HEK293 (cell line): Measurements from ENCODE around the gene NPAT.

ENCODE experiments used
- CTCF ChIA-PET: fragments of 350-600 bp; formaldehyde crosslinking; extraction: SDS; loops from one replicate; lab custom pipeline; 2021; ENCODE audit warnings: antibody characterized with exemption; lab: Yijun Ruan, JAX
- POLR2A ChIA-PET: fragments of 300-600 bp; formaldehyde crosslinking; extraction: SDS; loops from one replicate; lab custom pipeline; 2020; ENCODE audit warnings: antibody characterized with exemption, inconsistent platforms; lab: Yijun Ruan, JAX
- H3K27ac ChIP-seq: fragments of 200-500 bp; sonication (Bioruptor generic); 2 replicates; pipeline ENCODE4 v1.5.1; 2014; ENCODE audit warnings: low read depth, low read length, control low read depth, inconsistent platforms; ENCODE audit errors: extremely low read depth
- H3K36me3 ChIP-seq, 2 experiments: fragments of 200-500 bp in 1 of 2; sonication (Bioruptor generic) in 1 of 2; 1 replicate in 1 of 2; 2 replicates in 1 of 2; pipeline ENCODE4 v1.5.1; 2014 to 2017; ENCODE audit warnings: inconsistent platforms in 2 of 2, low read length in 2 of 2; ENCODE audit not compliant: control insufficient read depth in 2 of 2, insufficient read depth in 1 of 2
- H3K4me1 ChIP-seq: fragments of 200-500 bp; sonication (Bioruptor generic); 2 replicates; pipeline ENCODE4 v1.5.1; 2014; ENCODE audit warnings: mild to moderate bottlenecking, low read length, inconsistent platforms; ENCODE audit not compliant: control insufficient read depth, insufficient read depth
- H3K4me3 ChIP-seq: 2 replicates; pipeline ENCODE4 v1.5.1; 2011; ENCODE audit warnings: low read depth, mild to moderate bottlenecking, control low read depth, low read length, moderate library complexity
- H3K9me3 ChIP-seq: fragments of 200-500 bp; sonication (Bioruptor generic); 2 replicates; pipeline ENCODE4 v1.5.1; 2014; ENCODE audit warnings: low read depth, low read length, inconsistent platforms; ENCODE audit not compliant: control insufficient read depth, insufficient read depth
- BCL11B ChIP-seq: fragments of 450-650 bp; formaldehyde crosslinking; IDR thresholded peaks from 2 replicates; pipeline ENCODE4 v1.5.1; 2016; ENCODE audit warnings: low read depth, missing biosample characterization, missing genetic modification characterization
- IKZF3 ChIP-seq: fragments of 450-650 bp; IDR thresholded peaks from 2 replicates; pipeline ENCODE4 v1.5.0; 2018; ENCODE audit warnings: missing biosample characterization, mild to moderate bottlenecking, missing genetic modification characterization, moderate library complexity
- MEIS1 ChIP-seq: sonication (generic); formaldehyde crosslinking; IDR thresholded peaks from 2 replicates; pipeline ENCODE4 v1.8.1; 2022; ENCODE audit warnings: missing genetic modification reagents, mild to moderate bottlenecking, borderline replicate concordance
- OSR2 ChIP-seq: fragments of 450-650 bp; formaldehyde crosslinking; IDR thresholded peaks from 2 replicates; pipeline ENCODE4 v1.5.1; 2016; ENCODE audit warnings: missing biosample characterization, missing genetic modification characterization
- ZEB2 ChIP-seq: fragments of 450-650 bp; formaldehyde crosslinking; IDR thresholded peaks from 2 replicates; pipeline ENCODE4 v1.5.1; 2016; ENCODE audit warnings: missing biosample characterization, missing genetic modification characterization
- ZNF2 ChIP-seq: fragments of 450-650 bp; formaldehyde crosslinking; IDR thresholded peaks from 2 replicates; pipeline ENCODE4 v1.5.1; 2016; ENCODE audit warnings: missing biosample characterization, missing genetic modification characterization
- ZNF202 ChIP-seq: fragments of 450-650 bp; formaldehyde crosslinking; IDR thresholded peaks from 2 replicates; pipeline ENCODE4 v1.5.1; 2016; ENCODE audit warnings: missing biosample characterization, missing genetic modification characterization, borderline replicate concordance
- ZNF266 ChIP-seq: fragments of 450-650 bp; formaldehyde crosslinking; IDR thresholded peaks from 2 replicates; pipeline ENCODE4 v1.5.1; 2016; ENCODE audit warnings: missing biosample characterization, missing genetic modification characterization, low read depth
- ZNF747 ChIP-seq: fragments of 450-650 bp; formaldehyde crosslinking; IDR thresholded peaks from 2 replicates; pipeline ENCODE4 v1.5.1; 2016; ENCODE audit warnings: missing biosample characterization, missing genetic modification characterization
- TF ChIP-seq, protein P1 (sequence below): fragments of 450-650 bp; formaldehyde crosslinking; IDR thresholded peaks from 2 replicates; pipeline ENCODE4 v1.5.1; 2016; ENCODE audit warnings: missing biosample characterization, missing genetic modification characterization, borderline replicate concordance
- TF ChIP-seq, protein P2 (sequence below): fragments of 450-650 bp; formaldehyde crosslinking; IDR thresholded peaks from 2 replicates; pipeline ENCODE4 v1.5.1; 2017; ENCODE audit warnings: missing biosample characterization, missing genetic modification characterization
- TF ChIP-seq, protein P3 (sequence below): fragments of 450-650 bp; formaldehyde crosslinking; conservative IDR thresholded peaks from 2 replicates; pipeline ENCODE4 v1.5.1; 2016; ENCODE audit warnings: low read depth, missing biosample characterization, missing genetic modification characterization

NPAT gene

DNA sequence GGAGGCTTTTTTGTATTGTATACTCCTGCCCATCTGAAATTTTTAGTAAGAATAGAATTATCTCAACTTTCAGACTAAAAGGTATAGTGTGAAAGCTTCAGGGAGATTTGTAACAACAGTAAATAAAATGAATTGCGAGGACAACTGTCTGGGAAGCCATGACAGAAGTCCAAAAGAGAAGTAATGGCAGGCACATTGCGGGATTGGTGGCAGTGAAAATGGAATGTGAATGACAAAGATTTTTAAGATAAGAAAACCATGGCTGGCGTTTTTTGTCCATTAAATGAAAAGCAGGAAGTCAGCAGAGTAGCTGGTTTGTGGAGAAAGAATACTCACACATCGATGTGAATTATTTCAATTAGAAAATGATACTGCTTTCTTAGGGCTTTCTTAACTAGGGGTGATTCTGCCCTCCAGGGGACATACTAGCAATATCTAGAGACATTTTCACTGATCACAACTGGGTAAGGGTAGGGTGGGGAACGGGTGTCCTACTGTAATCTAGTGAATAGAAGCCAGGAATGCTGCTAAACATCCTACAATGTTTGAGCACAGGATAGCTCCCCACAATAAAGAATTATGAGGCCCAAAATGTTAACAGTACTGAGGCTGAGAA, 1.6 kb downstream of the NPAT start (continued):
- TF ChIP-seq, protein P1, sequence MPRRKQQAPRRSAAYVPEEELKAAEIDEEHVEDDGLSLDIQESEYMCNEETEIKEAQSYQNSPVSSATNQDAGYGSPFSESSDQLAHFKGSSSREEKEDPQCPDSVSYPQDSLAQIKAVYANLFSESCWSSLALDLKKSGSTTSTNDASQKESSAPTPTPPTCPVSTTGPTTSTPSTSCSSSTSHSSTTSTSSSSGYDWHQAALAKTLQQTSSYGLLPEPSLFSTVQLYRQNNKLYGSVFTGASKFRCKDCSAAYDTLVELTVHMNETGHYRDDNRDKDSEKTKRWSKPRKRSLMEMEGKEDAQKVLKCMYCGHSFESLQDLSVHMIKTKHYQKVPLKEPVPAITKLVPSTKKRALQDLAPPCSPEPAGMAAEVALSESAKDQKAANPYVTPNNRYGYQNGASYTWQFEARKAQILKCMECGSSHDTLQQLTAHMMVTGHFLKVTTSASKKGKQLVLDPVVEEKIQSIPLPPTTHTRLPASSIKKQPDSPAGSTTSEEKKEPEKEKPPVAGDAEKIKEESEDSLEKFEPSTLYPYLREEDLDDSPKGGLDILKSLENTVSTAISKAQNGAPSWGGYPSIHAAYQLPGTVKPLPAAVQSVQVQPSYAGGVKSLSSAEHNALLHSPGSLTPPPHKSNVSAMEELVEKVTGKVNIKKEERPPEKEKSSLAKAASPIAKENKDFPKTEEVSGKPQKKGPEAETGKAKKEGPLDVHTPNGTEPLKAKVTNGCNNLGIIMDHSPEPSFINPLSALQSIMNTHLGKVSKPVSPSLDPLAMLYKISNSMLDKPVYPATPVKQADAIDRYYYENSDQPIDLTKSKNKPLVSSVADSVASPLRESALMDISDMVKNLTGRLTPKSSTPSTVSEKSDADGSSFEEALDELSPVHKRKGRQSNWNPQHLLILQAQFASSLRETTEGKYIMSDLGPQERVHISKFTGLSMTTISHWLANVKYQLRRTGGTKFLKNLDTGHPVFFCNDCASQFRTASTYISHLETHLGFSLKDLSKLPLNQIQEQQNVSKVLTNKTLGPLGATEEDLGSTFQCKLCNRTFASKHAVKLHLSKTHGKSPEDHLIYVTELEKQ (tag by site-specific recombination) = no peak
- TF ChIP-seq ZNF2 (tag by site-specific recombination) = no peak
- no peak for TF ChIP-seq IKZF3 (tag by site-specific recombination)
- no peak for TF ChIP-seq BCL11B (tag by site-specific recombination)
- no peak for TF ChIP-seq ZEB2
- TF ChIP-seq MEIS1 (CRISPR knock-in tag) = no peak
- TF ChIP-seq ZNF266 (tag by site-specific recombination) = no peak
- no peak for TF ChIP-seq ZNF202 (tag by site-specific recombination)
- TF ChIP-seq, protein P2, sequence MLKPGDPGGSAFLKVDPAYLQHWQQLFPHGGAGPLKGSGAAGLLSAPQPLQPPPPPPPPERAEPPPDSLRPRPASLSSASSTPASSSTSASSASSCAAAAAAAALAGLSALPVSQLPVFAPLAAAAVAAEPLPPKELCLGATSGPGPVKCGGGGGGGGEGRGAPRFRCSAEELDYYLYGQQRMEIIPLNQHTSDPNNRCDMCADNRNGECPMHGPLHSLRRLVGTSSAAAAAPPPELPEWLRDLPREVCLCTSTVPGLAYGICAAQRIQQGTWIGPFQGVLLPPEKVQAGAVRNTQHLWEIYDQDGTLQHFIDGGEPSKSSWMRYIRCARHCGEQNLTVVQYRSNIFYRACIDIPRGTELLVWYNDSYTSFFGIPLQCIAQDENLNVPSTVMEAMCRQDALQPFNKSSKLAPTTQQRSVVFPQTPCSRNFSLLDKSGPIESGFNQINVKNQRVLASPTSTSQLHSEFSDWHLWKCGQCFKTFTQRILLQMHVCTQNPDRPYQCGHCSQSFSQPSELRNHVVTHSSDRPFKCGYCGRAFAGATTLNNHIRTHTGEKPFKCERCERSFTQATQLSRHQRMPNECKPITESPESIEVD (tag by site-specific recombination) = no peak
- no peak for TF ChIP-seq ZNF747 (tag by site-specific recombination)

DNA sequence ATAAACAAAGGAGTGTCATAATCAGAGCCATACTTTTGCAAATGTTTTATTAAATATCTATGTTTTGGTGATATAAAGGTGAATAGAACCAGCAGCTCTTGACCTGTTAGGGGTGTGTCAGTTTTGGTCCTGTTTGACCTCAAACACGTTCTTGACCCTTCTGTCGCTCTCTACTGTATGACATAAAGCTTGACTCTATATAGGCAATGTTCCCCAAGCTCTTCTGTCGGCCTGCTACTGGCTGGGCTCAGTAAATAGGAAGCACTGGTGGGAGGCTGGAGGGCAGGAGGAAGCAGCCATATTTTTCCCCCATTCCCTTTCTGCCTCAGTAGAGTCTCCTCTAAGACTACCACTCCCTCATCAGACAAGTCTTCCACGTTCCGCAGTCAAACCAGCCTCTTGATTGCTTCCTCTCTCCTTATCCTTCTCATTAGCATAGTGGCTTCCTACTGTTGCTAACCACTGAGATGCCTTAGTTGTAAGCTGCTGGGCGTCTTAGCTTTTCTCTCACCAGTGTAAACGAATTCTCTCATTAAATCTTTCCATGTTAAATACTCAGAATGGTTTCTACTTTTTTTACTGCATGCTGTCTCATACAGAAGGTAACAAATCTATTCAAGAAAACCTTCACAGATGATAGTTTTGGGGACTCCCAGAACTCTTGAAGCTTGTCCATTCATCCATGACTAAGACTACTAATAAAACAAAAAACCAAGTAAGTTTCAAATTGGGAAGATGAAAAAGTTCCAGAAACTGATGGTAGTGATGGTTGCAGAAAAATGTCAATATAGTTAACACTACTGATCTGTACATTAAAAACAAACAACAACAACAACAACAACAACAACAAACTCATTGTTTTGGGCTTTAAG, 3.3 kb downstream of the NPAT start:
- Histone ChIP-seq H3K27ac (no peak overlapping the region), H3K4me3 (no peak overlapping the region), H3K4me1 (no peaks in the 10 kb centered on the region), H3K9me3 (no peaks in the 10 kb centered on the region), H3K36me3 (peaks cover 0 to 33% of the 10 kb centered on the region in 2 experiments; a peak in 1 of 3 replicates)
- ChIA-PET CTCF (no interaction called here), POLR2A (no interaction called here)
- TF ChIP-seq, protein P3, sequence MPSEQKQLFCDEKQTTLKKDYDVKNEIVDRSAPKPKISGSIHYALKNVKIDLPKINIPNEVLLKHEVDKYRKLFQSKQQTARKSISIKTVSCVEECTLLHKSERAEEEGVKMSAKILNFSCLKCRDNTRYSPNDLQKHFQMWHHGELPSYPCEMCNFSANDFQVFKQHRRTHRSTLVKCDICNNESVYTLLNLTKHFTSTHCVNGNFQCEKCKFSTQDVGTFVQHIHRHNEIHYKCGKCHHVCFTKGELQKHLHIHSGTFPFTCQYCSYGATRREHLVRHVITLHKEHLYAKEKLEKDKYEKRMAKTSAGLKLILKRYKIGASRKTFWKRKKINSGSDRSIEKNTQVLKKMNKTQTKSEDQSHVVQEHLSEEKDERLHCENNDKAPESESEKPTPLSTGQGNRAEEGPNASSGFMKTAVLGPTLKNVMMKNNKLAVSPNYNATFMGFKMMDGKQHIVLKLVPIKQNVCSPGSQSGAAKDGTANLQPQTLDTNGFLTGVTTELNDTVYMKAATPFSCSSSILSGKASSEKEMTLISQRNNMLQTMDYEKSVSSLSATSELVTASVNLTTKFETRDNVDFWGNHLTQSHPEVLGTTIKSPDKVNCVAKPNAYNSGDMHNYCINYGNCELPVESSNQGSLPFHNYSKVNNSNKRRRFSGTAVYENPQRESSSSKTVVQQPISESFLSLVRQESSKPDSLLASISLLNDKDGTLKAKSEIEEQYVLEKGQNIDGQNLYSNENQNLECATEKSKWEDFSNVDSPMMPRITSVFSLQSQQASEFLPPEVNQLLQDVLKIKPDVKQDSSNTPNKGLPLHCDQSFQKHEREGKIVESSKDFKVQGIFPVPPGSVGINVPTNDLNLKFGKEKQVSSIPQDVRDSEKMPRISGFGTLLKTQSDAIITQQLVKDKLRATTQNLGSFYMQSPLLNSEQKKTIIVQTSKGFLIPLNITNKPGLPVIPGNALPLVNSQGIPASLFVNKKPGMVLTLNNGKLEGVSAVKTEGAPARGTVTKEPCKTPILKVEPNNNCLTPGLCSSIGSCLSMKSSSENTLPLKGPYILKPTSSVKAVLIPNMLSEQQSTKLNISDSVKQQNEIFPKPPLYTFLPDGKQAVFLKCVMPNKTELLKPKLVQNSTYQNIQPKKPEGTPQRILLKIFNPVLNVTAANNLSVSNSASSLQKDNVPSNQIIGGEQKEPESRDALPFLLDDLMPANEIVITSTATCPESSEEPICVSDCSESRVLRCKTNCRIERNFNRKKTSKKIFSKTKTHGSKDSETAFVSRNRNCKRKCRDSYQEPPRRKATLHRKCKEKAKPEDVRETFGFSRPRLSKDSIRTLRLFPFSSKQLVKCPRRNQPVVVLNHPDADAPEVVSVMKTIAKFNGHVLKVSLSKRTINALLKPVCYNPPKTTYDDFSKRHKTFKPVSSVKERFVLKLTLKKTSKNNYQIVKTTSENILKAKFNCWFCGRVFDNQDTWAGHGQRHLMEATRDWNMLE (tag by site-specific recombination) = no peak
- 0 out of 2 replicates have a peak, but pooled peaks have one; percentile 18 for TF ChIP-seq OSR2 (tag by site-specific recombination)
